Fibroblast of lung (primary cell): Measurements from ENCODE around the gene BBIP1.

Experiments used
- EZH2 ChIP-seq: IDR thresholded peaks from 2 replicates; pipeline ENCODE4 v1.5.1; 2012; ENCODE audit warnings: low read length, control low read depth, mild to moderate bottlenecking; ENCODE audit errors: missing control alignments
- TF ChIP-seq, protein P1 (sequence below), 2 donors: IDR thresholded peaks in 1 of 2; conservative IDR thresholded peaks in 1 of 2; 1 replicate in 1 of 2; 2 replicates in 1 of 2; pipeline ENCODE4 v1.5.1; 2011 to 2012; ENCODE audit warnings: low read length in 2 of 2, control low read depth in 1 of 2, inconsistent platforms in 1 of 2, low read depth in 1 of 2, mild to moderate bottlenecking in 1 of 2

DNA sequence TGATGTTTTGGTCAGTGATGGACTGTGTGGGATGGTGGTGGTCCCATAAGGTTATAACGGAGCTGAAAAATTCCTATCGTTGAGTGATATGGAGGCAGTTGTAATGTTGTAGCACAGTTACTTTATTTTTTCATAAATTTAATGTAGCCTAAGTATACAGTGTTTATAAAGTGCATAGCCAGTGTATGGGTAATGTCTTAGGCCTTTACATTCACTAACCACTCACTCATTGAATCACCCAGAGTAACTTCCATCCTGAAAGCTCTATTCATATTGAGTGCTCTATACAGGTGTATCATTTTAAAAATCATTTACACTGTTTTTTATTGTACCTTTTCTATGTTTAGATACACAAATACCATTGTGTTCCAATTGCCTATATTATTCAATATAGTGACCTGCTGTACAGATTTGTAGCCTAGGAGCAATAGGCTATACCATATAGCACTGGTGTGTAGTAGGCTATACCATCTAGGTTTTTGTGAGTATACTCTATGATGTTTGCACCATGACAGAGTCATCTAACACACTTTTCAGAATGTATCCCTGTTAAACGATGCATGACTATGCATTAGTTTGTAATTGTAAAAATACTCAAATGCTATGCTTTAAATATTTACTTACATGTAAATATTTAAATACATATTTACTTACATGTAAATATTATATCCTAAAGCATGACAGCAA, 26.2 kb downstream of the BBIP1 start:
- TF ChIP-seq, protein P1, sequence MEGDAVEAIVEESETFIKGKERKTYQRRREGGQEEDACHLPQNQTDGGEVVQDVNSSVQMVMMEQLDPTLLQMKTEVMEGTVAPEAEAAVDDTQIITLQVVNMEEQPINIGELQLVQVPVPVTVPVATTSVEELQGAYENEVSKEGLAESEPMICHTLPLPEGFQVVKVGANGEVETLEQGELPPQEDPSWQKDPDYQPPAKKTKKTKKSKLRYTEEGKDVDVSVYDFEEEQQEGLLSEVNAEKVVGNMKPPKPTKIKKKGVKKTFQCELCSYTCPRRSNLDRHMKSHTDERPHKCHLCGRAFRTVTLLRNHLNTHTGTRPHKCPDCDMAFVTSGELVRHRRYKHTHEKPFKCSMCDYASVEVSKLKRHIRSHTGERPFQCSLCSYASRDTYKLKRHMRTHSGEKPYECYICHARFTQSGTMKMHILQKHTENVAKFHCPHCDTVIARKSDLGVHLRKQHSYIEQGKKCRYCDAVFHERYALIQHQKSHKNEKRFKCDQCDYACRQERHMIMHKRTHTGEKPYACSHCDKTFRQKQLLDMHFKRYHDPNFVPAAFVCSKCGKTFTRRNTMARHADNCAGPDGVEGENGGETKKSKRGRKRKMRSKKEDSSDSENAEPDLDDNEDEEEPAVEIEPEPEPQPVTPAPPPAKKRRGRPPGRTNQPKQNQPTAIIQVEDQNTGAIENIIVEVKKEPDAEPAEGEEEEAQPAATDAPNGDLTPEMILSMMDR (conservative IDR thresholded peaks at IDR 0.05 in 1 of 2, IDR thresholded peaks at IDR 0.05 in 1 of 2; ENCODE audit: low read depth in 1 of 2, low read length in 2 of 2) = no peak
- no peak for TF ChIP-seq EZH2
